Peyer's patch (tissue), 4 donors: ENCODE data around the gene NDUFA5. TPM values are rescaled to one million over a fixed set of nuclear protein-coding genes. Genes with fewer than 3 reads are reported as not detected.
A peak's percentile ranks its signal among the peaks of the same experiment; 100 is the strongest.

Experiments used
- DNase-seq, 3 donors: peaks; one replicate each; pipeline ENCODE4 v3.0.0-alpha.2; 2017 to 2019
- H3K27ac ChIP-seq, 4 donors: fragments of 200-600 bp; sonication (generic); one replicate each; pipeline ENCODE4 v1.5.1; 2016 to 2019
- H3K27me3 ChIP-seq, 2 donors: fragments of 200-600 bp; sonication (generic); one replicate each; pipeline ENCODE4 v1.5.1; 2019
- H3K36me3 ChIP-seq, 3 donors: fragments of 200-600 bp; sonication (generic); one replicate each; pipeline ENCODE4 v1.5.1; 2016 to 2019
- H3K4me1 ChIP-seq, 4 donors: fragments of 200-600 bp; sonication (generic); one replicate each; pipeline ENCODE4 v1.5.1; 2016 to 2019
- H3K4me3 ChIP-seq, 4 donors: fragments of 200-600 bp; sonication (generic); 1 replicate in 3 of 4; 2 replicates in 1 of 4; pipeline ENCODE4 v1.5.1; 2016 to 2019; ENCODE audit warnings: mild to moderate bottlenecking in 1 of 4
- H3K9me3 ChIP-seq, 4 donors: fragments of 200-600 bp; sonication (generic); one replicate each; pipeline ENCODE4 v1.5.1; 2016 to 2019; ENCODE audit warnings: mild to moderate bottlenecking in 1 of 4
- CTCF ChIP-seq, 6 experiments: fragments of 450-650 bp in 4 of 6; fragments of 200-600 bp in 2 of 6; sonication (generic) in 1 of 6; IDR thresholded peaks; one replicate each; pipeline ENCODE4 v1.5.1; 2017 to 2019; ENCODE audit warnings: antibody characterized with exemption in 6 of 6, mild to moderate bottlenecking in 3 of 6, moderate library complexity in 1 of 6
- POLR2A ChIP-seq, 2 donors: fragments of 450-650 bp; IDR thresholded peaks; one replicate each; pipeline ENCODE4 v1.5.1; 2017; ENCODE audit warnings: antibody characterized with exemption in 2 of 2, mild to moderate bottlenecking in 2 of 2, moderate library complexity in 2 of 2
- total RNA-seq, 4 donors: library from RNA; depleted of rRNA; stranded (reverse); fragments of >200 nt; gene quantifications; one replicate each; pipeline ENCODE4 v1.1.0, GENCODE V29; 2016

The NDUFA5 gene
- total RNA-seq, 4 donors from 2014 or later, result 35.7 to 55.2 (median 45.4) TPM

GRCh38 chr7:123571187-123571586 lies 13.6 kb upstream of the NDUFA5 start:
- Histone ChIP-seq H3K27me3 (no peaks in the 10 kb centered on the region), H3K36me3 (no peaks in the 10 kb centered on the region), H3K4me3 (no peak overlapping the region), H3K9me3 (no peaks in the 10 kb centered on the region), H3K27ac (no peak overlapping the region), H3K4me1 (no peaks in the 10 kb centered on the region)
- no peak for TF ChIP-seq POLR2A (IDR thresholded peaks at IDR 0.05)
- TF ChIP-seq CTCF (IDR thresholded peaks at IDR 0.05), result no peak
- no peak for DNase-seq

GRCh38 chr7:123570390-123571182 lies 13.0 kb upstream of the NDUFA5 start:
- Histone ChIP-seq H3K9me3 (no peaks in the 10 kb centered on the region), H3K27me3 (no peaks in the 10 kb centered on the region)
- TF ChIP-seq CTCF (IDR thresholded peaks at IDR 0.05) (no peak), POLR2A (IDR thresholded peaks at IDR 0.05) (no peak)

GRCh38 chr7:123569352-123570010 lies 11.9 kb upstream of the NDUFA5 start:
- Histone ChIP-seq H3K27me3 (no peaks in the 10 kb centered on the region), H3K27ac (no peak overlapping the region), H3K36me3 (no peaks in the 10 kb centered on the region), H3K9me3 (no peaks in the 10 kb centered on the region), H3K4me3 (no peak overlapping the region), H3K4me1 (no peaks in the 10 kb centered on the region)
- TF ChIP-seq CTCF (IDR thresholded peaks at IDR 0.05) (no peak), POLR2A (IDR thresholded peaks at IDR 0.05) (no peak)
- no peak for DNase-seq

More at GRCh38 chr7:123570390-123571182, 13.0 kb upstream of the NDUFA5 start:
- Histone ChIP-seq H3K27ac (no peak overlapping the region), H3K4me3 (no peak overlapping the region), H3K4me1 (no peaks in the 10 kb centered on the region), H3K36me3 (no peaks in the 10 kb centered on the region)
- DNase-seq, result no peak

GRCh38 chr7:123562121-123562520 lies 4.5 kb upstream of the NDUFA5 start:
- Histone ChIP-seq H3K27ac (no peak overlapping the region), H3K9me3 (no peaks in the 10 kb centered on the region), H3K27me3 (no peaks in the 10 kb centered on the region), H3K36me3 (no peaks in the 10 kb centered on the region), H3K4me1 (peaks cover 0 to under 1% (median 0%) of the 10 kb centered on the region in 4 donors), H3K4me3 (no peak overlapping the region)
- no peak for DNase-seq
- TF ChIP-seq POLR2A (IDR thresholded peaks at IDR 0.05) (no peak), CTCF (IDR thresholded peaks at IDR 0.05) (no peak)

- DNase-seq, result no peak
- H3K36me3 ChIP-seq, result peaks cover 0 to 4% (median 0%) of the 10 kb centered on the region in 3 donors
- peak overlapping the region; percentile 77 to 96 (median 89) for H3K4me3 ChIP-seq
- H3K4me1 ChIP-seq, result peaks cover 0 to 24% (median 7%) of the 10 kb centered on the region in 4 donors
- no peaks in the 10 kb centered on the region for H3K9me3 ChIP-seq
- H3K27me3 ChIP-seq, result no peaks in the 10 kb centered on the region
- peak overlapping the region; percentile 78 to 87 (median 82) for H3K27ac ChIP-seq
- TF ChIP-seq CTCF (IDR thresholded peaks at IDR 0.05) (no peak), POLR2A (IDR thresholded peaks at IDR 0.05) (no peak)
Measured at GRCh38 chr7:123558289-123558874, 764 bp upstream of the NDUFA5 start.
